HCT116 (cell line): ENCODE results near the gene MMP10. TPM values are rescaled to one million over a fixed set of nuclear protein-coding genes. Genes with fewer than 3 reads are reported as not detected.

Experiments
- ATAC-seq: fragments of 200-7000 bp; cut with Tn5 transposase; 2 replicates; pipeline ENCODE4 v1.9.1; 2020; ENCODE audit warnings: mild to moderate bottlenecking, moderate library complexity
- BruUV-seq: library from RNA; stranded (reverse); fragments of 400-500 nt; replicated peaks from 2 replicates; lab custom pipeline; 2021; lab: Mats Ljungman, UMichigan
- CTCF ChIA-PET: fragments of 300-600 bp; sonication (Branson Sonifier 250); formaldehyde crosslinking; loops from one replicate; lab custom pipeline; 2021; ENCODE audit warnings: antibody characterized with exemption; lab: Charles Lee
- POLR2A ChIA-PET: fragments of 300-600, 350-600 bp; sonication (Branson Sonifier 250); formaldehyde crosslinking; loops from one replicate; lab custom pipeline; 2021; ENCODE audit warnings: antibody characterized with exemption; lab: Charles Lee
- RAD21 ChIA-PET, 2 experiments: fragments of 300-600 bp; sonication (Branson Sonifier 250); formaldehyde crosslinking; loops; one replicate each; lab custom pipeline; 2023; ENCODE audit warnings: low total read pairs in 2 of 2; ENCODE audit not compliant: uncharacterized antibody in 2 of 2, unreplicated experiment in 2 of 2, low non-redundant PET in 1 of 2; lab: Charles Lee
- DNase-seq: peaks from one replicate; pipeline ENCODE4 v3.0.0-alpha.2; 2010; ENCODE audit warnings: low read depth, low spot score
- H2AFZ ChIP-seq: fragments of 200-600 bp; shearing (Covaris generic), sonication (generic); 2 replicates; pipeline ENCODE4 v1.6.1; 2017; ENCODE audit warnings: low read depth, mixed run types, mixed read lengths, antibody characterized with exemption, low read length; ENCODE audit not compliant: poor library complexity, severe bottlenecking
- H3K27ac ChIP-seq: 2 replicates; pipeline ENCODE4 v1.5.1; 2012; ENCODE audit warnings: low read depth, low read length
- H3K27me3 ChIP-seq: fragments of 200-600 bp; sonication (generic); 2 replicates; pipeline ENCODE4 v1.6.1; 2016; ENCODE audit warnings: mixed run types, low read length, mixed read lengths; ENCODE audit not compliant: insufficient read depth
- H3K36me3 ChIP-seq, 2 experiments: fragments of 200-500 bp in 1 of 2; fragments of 200-600 bp in 1 of 2; sonication (Bioruptor generic) in 1 of 2; sonication (generic) in 1 of 2; 2 replicates each; pipeline versions ENCODE4 v1.5.1 to v1.6.1; 2014 to 2016; ENCODE audit warnings: low read length in 2 of 2, inconsistent platforms in 1 of 2, mixed read lengths in 1 of 2, mixed run types in 1 of 2; ENCODE audit not compliant: insufficient read depth in 2 of 2, control insufficient read depth in 1 of 2
- H3K4me1 ChIP-seq, 2 experiments: fragments of 200-600 bp in 1 of 2; sonication (generic) in 1 of 2; 2 replicates each; pipeline versions ENCODE4 v1.5.1 to v1.6.1; 2012 to 2017; ENCODE audit warnings: low read length in 2 of 2, inconsistent platforms in 1 of 2, mild to moderate bottlenecking in 1 of 2, mixed read lengths in 1 of 2, mixed run types in 1 of 2, moderate library complexity in 1 of 2; ENCODE audit not compliant: insufficient read depth in 2 of 2, control insufficient read depth in 1 of 2
- H3K4me2 ChIP-seq: fragments of 200-600 bp; sonication (generic); 2 replicates; pipeline ENCODE4 v1.6.1; 2017; ENCODE audit warnings: mixed run types, low read length, mixed read lengths
- H3K4me3 ChIP-seq, 2 experiments: fragments of 200-600 bp in 1 of 2; sonication (generic) in 1 of 2; replicated peaks in 1 of 2; 2 replicates each; pipeline ENCODE4 v1.5.1; 2011 to 2016; ENCODE audit warnings: low read length in 2 of 2, control low read depth in 1 of 2, low read depth in 1 of 2, mild to moderate bottlenecking in 1 of 2, mixed read lengths in 1 of 2, mixed run types in 1 of 2
- H3K79me2 ChIP-seq: fragments of 200-600 bp; sonication (generic); 2 replicates; pipeline ENCODE4 v1.6.1; 2017; ENCODE audit warnings: mild to moderate bottlenecking, mixed run types, low read length, moderate library complexity, mixed read lengths; ENCODE audit not compliant: insufficient read depth
- H3K9ac ChIP-seq: fragments of 200-600 bp; sonication (generic); 2 replicates; pipeline ENCODE4 v1.6.1; 2016; ENCODE audit warnings: low read length, mixed read lengths
- H3K9me2 ChIP-seq: fragments of 200-600 bp; sonication (generic), shearing (Covaris generic); 2 replicates; pipeline ENCODE4 v1.6.1; 2017; ENCODE audit warnings: mixed run types, mild to moderate bottlenecking, moderate library complexity; ENCODE audit not compliant: insufficient read depth
- H3K9me3 ChIP-seq, 2 experiments: fragments of 200-500 bp in 1 of 2; fragments of 200-600 bp in 1 of 2; sonication (Bioruptor generic) in 1 of 2; sonication (generic) in 1 of 2; 2 replicates each; pipeline ENCODE4 v1.6.1; 2014 to 2017; ENCODE audit warnings: low read length in 2 of 2, mixed read lengths in 2 of 2, inconsistent platforms in 1 of 2, low read depth in 1 of 2, mild to moderate bottlenecking in 1 of 2, mixed run types in 1 of 2, moderate library complexity in 1 of 2; ENCODE audit not compliant: control insufficient read depth in 1 of 2, insufficient read depth in 1 of 2
- H4K20me1 ChIP-seq: fragments of 200-600 bp; sonication (generic), shearing (Covaris generic); 2 replicates; pipeline ENCODE4 v1.6.1; 2017; ENCODE audit warnings: mixed run types, mild to moderate bottlenecking, moderate library complexity; ENCODE audit not compliant: insufficient read depth
- CBX3 ChIP-seq: IDR thresholded peaks from 2 replicates; pipeline ENCODE4 v1.6.1; 2012; ENCODE audit warnings: low read depth
- CTCF ChIP-seq, 3 experiments: fragments of 200-600 bp in 1 of 3; sonication (generic) in 1 of 3; IDR thresholded peaks in 2 of 3; conservative IDR thresholded peaks in 1 of 3; 2 replicates each; pipeline ENCODE4 v1.5.1; 2012 to 2017; ENCODE audit warnings: low read depth in 2 of 3, low read length in 2 of 3, antibody characterized with exemption in 1 of 3, borderline replicate concordance in 1 of 3, control low read depth in 1 of 3, mild to moderate bottlenecking in 1 of 3, mixed read lengths in 1 of 3, mixed run types in 1 of 3, moderate library complexity in 1 of 3; ENCODE audit not compliant: insufficient read depth in 1 of 3
- ELF1 ChIP-seq: IDR thresholded peaks from 2 replicates; pipeline ENCODE4 v1.6.1; 2012; ENCODE audit warnings: low read depth, borderline replicate concordance
- EZH2 ChIP-seq: fragments of 200-600 bp; sonication (generic); IDR thresholded peaks from 2 replicates; pipeline ENCODE4 v1.6.1; 2017; ENCODE audit warnings: antibody characterized with exemption, mixed run types
- REST ChIP-seq: IDR thresholded peaks from 2 replicates; pipeline ENCODE4 v1.6.1; 2012; ENCODE audit warnings: low read depth
- SRF ChIP-seq: IDR thresholded peaks from 2 replicates; pipeline ENCODE4 v1.6.1; 2012; ENCODE audit warnings: low read depth
- YY1 ChIP-seq: IDR thresholded peaks from 2 replicates; pipeline ENCODE4 v1.6.1; 2011; ENCODE audit warnings: low read length, low read depth, moderate library complexity, mild to moderate bottlenecking; ENCODE audit not compliant: insufficient replicate concordance; ENCODE audit errors: extremely low read depth
- ZNF274 ChIP-seq: fragments of 200-500 bp; sonication (Bioruptor generic); IDR thresholded peaks from 2 replicates; pipeline ENCODE4 v1.6.1; 2014; ENCODE audit warnings: mild to moderate bottlenecking, low read depth, low read length, inconsistent platforms
- intact Hi-C: fragments of 100-400 bp; cut with micrococcal nuclease; formaldehyde crosslinking; loops from 2 replicates; pipeline ENCODE4 v1.10.0; 2022
- total RNA-seq: library from RNA; stranded (reverse); gene quantifications from one replicate; pipeline ENCODE4 v1.2.1, GENCODE V29; 2021; ENCODE audit not compliant: unreplicated experiment

The MMP10 gene
- total RNA-seq, 1 experiment from 2014 or later = not detected

- Histone ChIP-seq H3K9ac (no peak overlapping the region), H4K20me1 (no peaks in the 10 kb centered on the region), H3K4me3 (no peak overlapping the region), H3K9me2 (no peaks in the 10 kb centered on the region), H3K27ac (no peak overlapping the region), H3K79me2 (no peaks in the 10 kb centered on the region), H3K4me2 (no peak overlapping the region), H3K4me1 (peaks cover 3 to 14% of the 10 kb centered on the region in 2 experiments; a peak in 3 of 4 replicates), H3K36me3 (no peaks in the 10 kb centered on the region), H3K9me3 (no peaks in the 10 kb centered on the region), H2AFZ (no peak overlapping the region), H3K27me3 (no peaks in the 10 kb centered on the region)
- no peak for ATAC-seq
- ChIA-PET RAD21 (no interaction called here), POLR2A (no interaction called here), CTCF (interaction anchor here (1.2 kb wide), 1 partner anchor 129 kb away, joined by 3 read pairs; no protein-coding TSS in a partner anchor)
- BruUV-seq = no TSS peak
- DNase-seq = no peak
- no peak for TF ChIP-seq CTCF (IDR thresholded peaks at IDR 0.05 in 2 of 3, conservative IDR thresholded peaks at IDR 0.05 in 1 of 3; ENCODE audit: borderline replicate concordance in 1 of 3, insufficient read depth in 1 of 3, low read depth in 2 of 3, low read length in 2 of 3)
- no peak for TF ChIP-seq CBX3
- TF ChIP-seq REST = no peak
- TF ChIP-seq YY1 = no peak
- no peak for TF ChIP-seq ZNF274
- TF ChIP-seq EZH2 = no peak
- TF ChIP-seq ELF1 = no peak
- no peak for TF ChIP-seq SRF
- intact Hi-C loops = no loop called here
Measured at GRCh38 chr11:102812188-102812587, 31.8 kb upstream of the MMP10 start.
